Natural killer cell (primary cell): Measurements from ENCODE around the gene DOCK10. TPM values are rescaled to one million over a fixed set of nuclear protein-coding genes. Genes with fewer than 3 reads are reported as not detected.

Experiments used
- ATAC-seq, 3 donors: fragments of 150-1000 bp in 2 of 3; fragments of 200-7000 bp in 1 of 3; cut with Tn5 transposase; 1 replicate in 1 of 3; 2 replicates in 2 of 3; pipeline ENCODE4 v1.10.0; 2021; ENCODE audit warnings: mild to moderate bottlenecking in 2 of 3, moderate library complexity in 2 of 3
- DNase-seq, 2 donors: peaks; one replicate each; pipeline versions ENCODE4 v3.0.0 to v3.0.0-alpha.2; 2013 to 2021; ENCODE audit warnings: mixed read lengths in 1 of 2
- H3K27ac ChIP-seq: one replicate; pipeline ENCODE4 v1.5.1; 2013; ENCODE audit warnings: mild to moderate bottlenecking, low read length
- H3K27me3 ChIP-seq: one replicate; pipeline ENCODE4 v1.6.1; 2013; ENCODE audit warnings: low read length; ENCODE audit not compliant: control insufficient read depth, insufficient read depth
- H3K36me3 ChIP-seq: one replicate; pipeline ENCODE4 v1.6.1; 2013; ENCODE audit warnings: low read length; ENCODE audit not compliant: control insufficient read depth, insufficient read depth
- H3K4me1 ChIP-seq: one replicate; pipeline ENCODE4 v1.6.1; 2013; ENCODE audit warnings: low read length; ENCODE audit not compliant: control insufficient read depth, insufficient read depth
- H3K4me3 ChIP-seq: one replicate; pipeline ENCODE4 v1.5.1; 2013; ENCODE audit warnings: low read length
- H3K9me3 ChIP-seq: one replicate; pipeline ENCODE4 v1.6.1; 2013; ENCODE audit warnings: low read length; ENCODE audit not compliant: control insufficient read depth, insufficient read depth
- H3K27ac Mint-ChIP-seq, 2 donors: one replicate each; pipeline ENCODE4 v1.8.0; 2022; ENCODE audit warnings: mild to moderate bottlenecking in 2 of 2, mixed read lengths in 2 of 2, moderate library complexity in 1 of 2
- H3K27me3 Mint-ChIP-seq, 2 donors: one replicate each; pipeline ENCODE4 v1.8.0; 2022; ENCODE audit warnings: low read depth in 2 of 2, mixed read lengths in 2 of 2
- H3K36me3 Mint-ChIP-seq: one replicate; pipeline ENCODE4 v1.8.0; 2022; ENCODE audit warnings: mixed read lengths
- H3K4me1 Mint-ChIP-seq, 2 donors: one replicate each; pipeline ENCODE4 v1.8.0; 2022; ENCODE audit warnings: mixed read lengths in 2 of 2
- H3K4me3 Mint-ChIP-seq: one replicate; pipeline ENCODE4 v1.8.0; 2022; ENCODE audit warnings: mild to moderate bottlenecking, moderate library complexity, mixed read lengths
- H3K9me3 Mint-ChIP-seq, 2 donors: one replicate each; pipeline ENCODE4 v1.8.0; 2022; ENCODE audit warnings: mixed read lengths in 2 of 2
- WGBS: methylation state at CpG from one replicate; pipeline ENCODE4 v1.1.7; 2013; ENCODE audit warnings: missing lambda C conversion rate; ENCODE audit not compliant: insufficient coverage; 5-methylcytosine and 5-hydroxymethylcytosine counted together
- intact Hi-C: fragments of 100-400 bp; cut with micrococcal nuclease; formaldehyde crosslinking; loops from one replicate; pipeline ENCODE4 v1.14.2; 2022
- total RNA-seq, 4 donors: library from RNA; stranded (reverse); fragments of 120-200 nt in 1 of 4; gene quantifications; one replicate each; pipeline versions ENCODE4 v1.2.3 to v1.2.4, GENCODE V29; 2013 to 2022
- TF ChIP-seq, protein P1 (sequence below): fragments of 200-600 bp; IDR thresholded peaks from one replicate; pipeline ENCODE4 v1.8.0; 2022; ENCODE audit warnings: antibody characterized with exemption

The DOCK10 gene
- total RNA-seq, 3 donors from 2014 or later (not counting 1 experiment from before 2014, with no cell fraction given): 181 to 213 (median 182) TPM

DNA sequence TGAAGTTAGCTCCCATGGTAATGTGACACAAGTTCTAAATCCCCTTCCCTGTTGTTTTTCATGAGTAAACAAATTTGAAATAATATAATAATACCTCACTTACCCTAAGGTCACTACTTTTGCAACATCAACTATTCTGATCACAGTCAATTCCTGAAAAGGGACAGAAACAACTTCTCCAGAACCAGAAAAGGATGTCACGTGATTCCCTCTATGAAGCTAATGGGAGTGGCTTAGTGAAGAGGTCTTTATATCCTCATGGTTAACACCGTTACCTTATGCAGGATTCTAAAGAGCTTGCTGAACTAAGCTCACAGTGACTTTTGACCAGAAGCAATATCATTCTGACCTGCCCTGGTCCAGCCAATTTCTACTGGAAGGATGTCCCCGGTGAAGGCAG, 51.6 kb downstream of the DOCK10 start:
- TF ChIP-seq, protein P1, sequence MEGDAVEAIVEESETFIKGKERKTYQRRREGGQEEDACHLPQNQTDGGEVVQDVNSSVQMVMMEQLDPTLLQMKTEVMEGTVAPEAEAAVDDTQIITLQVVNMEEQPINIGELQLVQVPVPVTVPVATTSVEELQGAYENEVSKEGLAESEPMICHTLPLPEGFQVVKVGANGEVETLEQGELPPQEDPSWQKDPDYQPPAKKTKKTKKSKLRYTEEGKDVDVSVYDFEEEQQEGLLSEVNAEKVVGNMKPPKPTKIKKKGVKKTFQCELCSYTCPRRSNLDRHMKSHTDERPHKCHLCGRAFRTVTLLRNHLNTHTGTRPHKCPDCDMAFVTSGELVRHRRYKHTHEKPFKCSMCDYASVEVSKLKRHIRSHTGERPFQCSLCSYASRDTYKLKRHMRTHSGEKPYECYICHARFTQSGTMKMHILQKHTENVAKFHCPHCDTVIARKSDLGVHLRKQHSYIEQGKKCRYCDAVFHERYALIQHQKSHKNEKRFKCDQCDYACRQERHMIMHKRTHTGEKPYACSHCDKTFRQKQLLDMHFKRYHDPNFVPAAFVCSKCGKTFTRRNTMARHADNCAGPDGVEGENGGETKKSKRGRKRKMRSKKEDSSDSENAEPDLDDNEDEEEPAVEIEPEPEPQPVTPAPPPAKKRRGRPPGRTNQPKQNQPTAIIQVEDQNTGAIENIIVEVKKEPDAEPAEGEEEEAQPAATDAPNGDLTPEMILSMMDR: no peak
- DNase-seq (no peak), ATAC-seq (no peak)
- Mint-ChIP-seq H3K27ac (peak overlapping the region; percentile 19 to 56), H3K4me1 (peaks cover 77 to 89% of the 10 kb centered on the region in 2 donors), H3K36me3 (peaks cover 7% of the 10 kb centered on the region), H3K4me3 (no peak overlapping the region), H3K27me3 (no peaks in the 10 kb centered on the region), H3K9me3 (no peaks in the 10 kb centered on the region)
- Histone ChIP-seq H3K4me3 (no peak overlapping the region), H3K4me1 (peaks cover 35% of the 10 kb centered on the region), H3K36me3 (peaks cover 4% of the 10 kb centered on the region), H3K9me3 (no peaks in the 10 kb centered on the region), H3K27me3 (no peaks in the 10 kb centered on the region), H3K27ac (no peak overlapping the region)
- intact Hi-C loops: no loop called here
- WGBS: 94% methylated on average over 3 of the region's 3 CpGs

DNA sequence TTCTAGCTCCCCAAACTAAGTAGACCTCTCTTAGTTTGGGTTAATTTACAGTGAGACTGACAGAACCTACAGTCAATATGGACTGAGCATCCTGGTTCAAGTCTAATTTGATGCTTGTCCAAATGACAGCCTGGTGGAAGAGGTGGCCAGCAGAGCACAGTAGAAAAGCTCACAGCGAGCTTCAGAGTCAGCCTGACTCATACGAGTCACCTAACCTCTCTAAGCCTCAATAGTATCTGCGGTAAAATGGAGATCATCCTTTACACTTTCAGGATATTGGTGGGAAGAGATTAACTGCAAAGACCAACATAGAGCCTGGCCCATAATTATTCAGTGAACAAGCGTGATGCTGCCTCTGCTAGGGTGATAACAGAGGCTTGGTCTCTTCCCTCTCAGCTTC, 54.5 kb downstream of the DOCK10 start:
- Histone ChIP-seq H3K4me3 (no peak overlapping the region), H3K27ac (peak overlapping the region; percentile 24), H3K27me3 (no peaks in the 10 kb centered on the region), H3K36me3 (peaks cover 4% of the 10 kb centered on the region), H3K4me1 (peaks cover 51% of the 10 kb centered on the region), H3K9me3 (no peaks in the 10 kb centered on the region)
- DNase-seq (no peak), ATAC-seq (no peak)
- TF ChIP-seq, protein P1: no peak
- peak overlapping the region; percentile 4 to 93 for H3K27ac Mint-ChIP-seq
- H3K4me3 Mint-ChIP-seq: no peak overlapping the region
- peaks cover 75 to 90% of the 10 kb centered on the region in 2 donors for H3K4me1 Mint-ChIP-seq
- intact Hi-C loops: loop anchor here (2.0 kb wide), 1 partner anchor 17 kb away; no protein-coding TSS in a partner anchor
- H3K36me3 Mint-ChIP-seq: peaks cover 3% of the 10 kb centered on the region
- H3K27me3 Mint-ChIP-seq: no peaks in the 10 kb centered on the region
- 100% methylated on average over 3 of the region's 4 CpGs for WGBS
- no peaks in the 10 kb centered on the region for H3K9me3 Mint-ChIP-seq

DNA sequence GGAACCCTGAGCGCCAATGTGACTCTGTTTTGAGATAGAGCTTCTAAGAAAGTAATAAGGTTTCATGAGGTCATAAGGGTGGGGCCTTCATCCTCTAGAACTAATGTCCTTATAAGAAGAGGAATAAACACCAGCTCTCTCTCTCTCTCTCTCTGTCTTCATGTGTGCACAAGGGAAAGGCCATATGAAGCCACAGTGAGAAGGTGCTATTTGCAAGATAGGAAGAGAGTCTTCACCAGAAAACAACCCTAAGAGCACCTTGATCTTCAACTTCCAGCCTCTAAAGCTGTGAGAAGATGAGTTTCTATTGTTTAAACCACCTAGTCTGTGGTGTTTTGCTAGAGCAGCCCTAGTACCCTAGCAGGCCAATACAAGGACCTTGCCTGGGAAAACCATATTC, 55.8 kb downstream of the DOCK10 start:
- no CpG with 5 or more reads among the region's 1 CpG for WGBS
- H3K4me3 ChIP-seq: no peak overlapping the region
- peak in 1 of 2 donors; percentile 67 for DNase-seq
- peak overlapping the region; percentile 38 for H3K27ac ChIP-seq
- peaks cover 4% of the 10 kb centered on the region for H3K36me3 ChIP-seq
- peak; percentile 51 to 64 (median 63) for ATAC-seq
- Mint-ChIP-seq H3K27ac (peak overlapping the region; percentile 4 to 93), H3K27me3 (no peaks in the 10 kb centered on the region), H3K9me3 (no peaks in the 10 kb centered on the region), H3K4me1 (peaks cover 78 to 89% of the 10 kb centered on the region in 2 donors), H3K4me3 (peak overlapping the region; percentile 52), H3K36me3 (no peaks in the 10 kb centered on the region)
- peaks cover 56% of the 10 kb centered on the region for H3K4me1 ChIP-seq
- no peaks in the 10 kb centered on the region for H3K27me3 ChIP-seq
- no peaks in the 10 kb centered on the region for H3K9me3 ChIP-seq
- TF ChIP-seq, protein P1: no peak
- intact Hi-C loops: loop anchor here (2.0 kb wide), 1 partner anchor 16 kb away; no protein-coding TSS in a partner anchor

DNA sequence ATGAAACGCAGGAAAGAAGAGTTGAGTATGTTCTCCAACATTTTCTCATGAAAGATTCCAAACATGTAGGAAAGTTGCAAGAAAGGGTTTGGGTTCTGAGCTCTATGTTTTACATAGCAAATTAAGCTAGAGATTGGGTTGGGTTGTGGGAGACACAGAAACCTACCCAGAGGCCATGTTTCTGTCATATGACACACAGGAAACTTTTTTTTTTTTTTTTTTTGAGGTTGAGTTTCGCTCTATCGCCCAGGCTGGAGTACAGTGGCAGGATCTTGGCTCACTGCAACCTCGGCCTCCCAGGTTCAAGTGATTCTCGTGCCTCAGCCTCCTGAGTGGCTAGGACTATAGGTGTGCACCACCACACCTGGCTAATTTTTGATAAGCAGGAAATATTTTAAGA, 57.6 kb downstream of the DOCK10 start:
- peaks cover 68 to 79% of the 10 kb centered on the region in 2 donors for H3K4me1 Mint-ChIP-seq
- Histone ChIP-seq H3K27me3 (no peaks in the 10 kb centered on the region), H3K9me3 (no peaks in the 10 kb centered on the region), H3K27ac (peak overlapping the region; percentile 69), H3K4me3 (no peak overlapping the region), H3K36me3 (peaks cover 4% of the 10 kb centered on the region), H3K4me1 (peaks cover 56% of the 10 kb centered on the region)
- TF ChIP-seq, protein P1: no peak
- H3K9me3 Mint-ChIP-seq: no peaks in the 10 kb centered on the region
- ATAC-seq (peak in 2 of 3 donors; percentile 32 to 48), DNase-seq (peak in 1 of 2 donors; percentile 46)
- no peaks in the 10 kb centered on the region for H3K36me3 Mint-ChIP-seq
- H3K4me3 Mint-ChIP-seq: peak overlapping the region; percentile 87
- WGBS: 36% methylated on average over 4 of the region's 5 CpGs
- H3K27me3 Mint-ChIP-seq: no peaks in the 10 kb centered on the region
- intact Hi-C loops: no loop called here
- H3K27ac Mint-ChIP-seq: peak overlapping the region; percentile 85 to 93
